Activated T-cell treated with anti-CD3 and anti-CD28 coated beads, Interleukin-2, amount 50 U/mL, for 72 hours (primary cell): ENCODE results near the gene FAM83B. TPM values are rescaled to one million over a fixed set of nuclear protein-coding genes. Genes with fewer than 3 reads are reported as not detected.
"Not testable (repeated sequence)": the region's sequence is repeated elsewhere in the genome, so short reads cannot be mapped to it uniquely, and the experiment has no call there.

Experiments
- ATAC-seq, 2 donors: fragments of 150-1000 bp; cut with Tn5 transposase; replicated peaks in 1 of 2; 2 replicates each; pipeline ENCODE4 v1.10.0; 2021; ENCODE audit warnings: moderate library complexity in 2 of 2, mild to moderate bottlenecking in 1 of 2
- DNase-seq, 2 donors: peaks; one replicate each; pipeline ENCODE4 v3.0.0; 2021 to 2022; ENCODE audit warnings: mixed read lengths in 1 of 2
- H3K27ac Mint-ChIP-seq: one replicate; pipeline ENCODE4 v1.8.0; 2022; ENCODE audit warnings: mild to moderate bottlenecking, moderate library complexity, mixed read lengths
- H3K27me3 Mint-ChIP-seq: one replicate; pipeline ENCODE4 v1.8.0; 2022; ENCODE audit warnings: low read depth, mixed read lengths
- H3K36me3 Mint-ChIP-seq, 2 donors: one replicate each; pipeline ENCODE4 v1.8.0; 2022; ENCODE audit warnings: mixed read lengths in 2 of 2, mild to moderate bottlenecking in 1 of 2; ENCODE audit not compliant: insufficient read depth in 2 of 2
- H3K4me1 Mint-ChIP-seq: one replicate; pipeline ENCODE4 v1.8.0; 2022; ENCODE audit warnings: low read depth, mixed read lengths
- H3K4me3 Mint-ChIP-seq, 2 donors: one replicate each; pipeline ENCODE4 v1.8.0; 2022; ENCODE audit warnings: mild to moderate bottlenecking in 2 of 2, mixed read lengths in 2 of 2, moderate library complexity in 2 of 2
- H3K9me3 Mint-ChIP-seq, 2 donors: one replicate each; pipeline ENCODE4 v1.8.0; 2022; ENCODE audit warnings: mixed read lengths in 2 of 2
- total RNA-seq, 2 donors: library from RNA; stranded (reverse); gene quantifications; one replicate each; pipeline ENCODE4 v1.2.3, GENCODE V29; 2022

The FAM83B gene, protein sequence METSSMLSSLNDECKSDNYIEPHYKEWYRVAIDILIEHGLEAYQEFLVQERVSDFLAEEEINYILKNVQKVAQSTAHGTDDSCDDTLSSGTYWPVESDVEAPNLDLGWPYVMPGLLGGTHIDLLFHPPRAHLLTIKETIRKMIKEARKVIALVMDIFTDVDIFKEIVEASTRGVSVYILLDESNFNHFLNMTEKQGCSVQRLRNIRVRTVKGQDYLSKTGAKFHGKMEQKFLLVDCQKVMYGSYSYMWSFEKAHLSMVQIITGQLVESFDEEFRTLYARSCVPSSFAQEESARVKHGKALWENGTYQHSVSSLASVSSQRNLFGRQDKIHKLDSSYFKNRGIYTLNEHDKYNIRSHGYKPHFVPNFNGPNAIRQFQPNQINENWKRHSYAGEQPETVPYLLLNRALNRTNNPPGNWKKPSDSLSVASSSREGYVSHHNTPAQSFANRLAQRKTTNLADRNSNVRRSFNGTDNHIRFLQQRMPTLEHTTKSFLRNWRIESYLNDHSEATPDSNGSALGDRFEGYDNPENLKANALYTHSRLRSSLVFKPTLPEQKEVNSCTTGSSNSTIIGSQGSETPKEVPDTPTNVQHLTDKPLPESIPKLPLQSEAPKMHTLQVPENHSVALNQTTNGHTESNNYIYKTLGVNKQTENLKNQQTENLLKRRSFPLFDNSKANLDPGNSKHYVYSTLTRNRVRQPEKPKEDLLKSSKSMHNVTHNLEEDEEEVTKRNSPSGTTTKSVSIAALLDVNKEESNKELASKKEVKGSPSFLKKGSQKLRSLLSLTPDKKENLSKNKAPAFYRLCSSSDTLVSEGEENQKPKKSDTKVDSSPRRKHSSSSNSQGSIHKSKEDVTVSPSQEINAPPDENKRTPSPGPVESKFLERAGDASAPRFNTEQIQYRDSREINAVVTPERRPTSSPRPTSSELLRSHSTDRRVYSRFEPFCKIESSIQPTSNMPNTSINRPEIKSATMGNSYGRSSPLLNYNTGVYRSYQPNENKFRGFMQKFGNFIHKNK
- not detected for total RNA-seq

DNA sequence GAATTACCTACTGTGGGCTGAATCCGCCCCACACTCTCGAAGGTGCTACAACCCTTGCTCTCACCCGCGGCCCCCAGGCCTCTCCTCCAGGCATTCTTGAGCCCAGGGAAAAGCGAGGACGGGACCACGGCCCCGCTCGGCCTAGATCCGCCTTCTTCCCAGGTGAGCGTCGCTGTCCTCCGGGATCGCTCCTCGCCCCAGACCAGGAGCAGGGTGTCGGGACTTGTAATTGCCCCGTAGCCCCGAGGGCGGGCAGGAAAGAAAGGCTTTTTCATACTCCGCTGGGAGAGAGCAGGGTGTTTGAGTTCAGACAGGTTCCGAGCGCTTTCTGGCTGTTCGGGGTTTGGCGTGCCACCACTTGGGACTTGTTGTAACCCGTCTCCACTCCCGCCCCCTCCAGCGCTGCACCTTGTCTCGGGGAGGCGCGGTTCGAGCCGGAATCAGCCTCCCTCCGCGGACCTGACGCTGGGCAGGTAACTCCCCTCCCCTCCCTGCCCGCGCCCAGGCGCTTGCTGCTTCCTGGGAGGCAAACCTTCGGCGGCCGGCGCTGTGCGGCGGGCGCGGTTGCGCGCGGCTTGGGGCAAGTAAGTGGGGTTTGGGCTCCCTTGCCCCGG lies at the start of gene FAM83B:
Gene FAM83B (plus strand): TSS at position 529 of the 614 bp plus-strand sequence. CDS start 23,476 bp downstream, outside the sequence.
- no peak for ATAC-seq

DNA sequence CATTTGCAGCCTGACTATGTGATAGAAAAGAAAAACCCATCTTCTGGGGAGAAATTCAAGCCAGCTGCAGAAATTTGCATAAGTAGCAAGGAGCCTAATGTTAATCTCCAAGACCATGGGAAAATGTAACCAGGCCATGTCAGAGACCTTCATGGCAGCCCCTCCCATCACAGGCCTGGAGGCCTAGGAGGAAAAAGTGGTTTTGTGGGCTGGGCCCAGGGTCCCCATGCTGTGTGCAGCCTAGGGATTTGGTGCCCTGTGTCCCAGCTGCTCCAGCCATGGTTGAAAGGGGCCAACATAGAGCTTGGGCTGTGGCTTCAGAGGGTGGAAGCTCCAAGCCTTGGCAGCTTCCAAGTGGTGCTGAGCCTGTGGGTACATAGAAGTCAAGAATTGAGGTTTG lies 49.7 kb upstream of the FAM83B start:
- H3K4me3 Mint-ChIP-seq, H3K27ac Mint-ChIP-seq, H3K9me3 Mint-ChIP-seq, H3K36me3 Mint-ChIP-seq, H3K4me1 Mint-ChIP-seq, ATAC-seq, DNase-seq, H3K27me3 Mint-ChIP-seq: not testable (repeated sequence)

More for the DNA sequence above, at the start of gene FAM83B:
- Mint-ChIP-seq H3K27me3 (peaks cover 19% of the 10 kb centered on the region), H3K27ac (no peak within 1 kb of the TSS), H3K9me3 (peaks cover 1 to 13% of the 10 kb centered on the region in 2 donors), H3K4me1 (no peaks in the 10 kb centered on the region), H3K36me3 (peaks cover 0 to 3% of the 10 kb centered on the region in 2 donors), H3K4me3 (no peak within 1 kb of the TSS)
- DNase-seq, result no peak

DNA sequence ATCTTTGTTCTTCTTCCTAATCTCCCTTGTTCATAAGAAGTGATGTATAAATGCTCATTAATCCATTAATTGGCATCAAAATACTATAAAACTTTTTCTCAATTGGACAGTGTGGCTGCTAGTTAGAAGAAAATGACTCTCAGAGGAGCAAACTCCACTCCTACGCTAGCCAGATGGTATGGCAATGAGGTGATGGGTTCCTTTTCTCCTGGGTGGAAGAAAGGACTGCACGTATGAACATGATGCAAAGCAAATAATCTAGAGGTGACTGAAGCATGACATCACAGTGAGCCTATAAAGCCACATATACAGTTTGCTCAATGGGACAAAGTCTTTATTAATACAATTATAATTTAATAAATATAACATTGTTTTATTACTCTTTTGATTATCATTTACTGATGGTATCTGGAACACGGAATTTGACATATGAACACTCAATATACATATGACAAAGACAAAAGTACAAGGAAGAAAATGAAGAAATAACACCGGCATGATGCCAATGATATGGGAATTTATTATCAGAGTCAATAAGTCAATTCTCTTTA lies 46.4 kb upstream of the FAM83B start:
- Mint-ChIP-seq H3K27ac (no peak overlapping the region), H3K4me3 (no peak overlapping the region), H3K9me3 (peaks cover 5 to 7% of the 10 kb centered on the region in 2 donors), H3K36me3 (peaks cover 0 to 2% of the 10 kb centered on the region in 2 donors), H3K4me1 (no peaks in the 10 kb centered on the region), H3K27me3 (no peaks in the 10 kb centered on the region)
- DNase-seq, result no peak
- ATAC-seq, result no peak

GRCh38 chr6:54801244-54801643 lies 45.3 kb upstream of the FAM83B start:
- Mint-ChIP-seq H3K27ac (no peak overlapping the region), H3K4me1 (no peaks in the 10 kb centered on the region), H3K9me3 (peaks cover 3 to 5% of the 10 kb centered on the region in 2 donors), H3K36me3 (peaks cover 0 to 1% of the 10 kb centered on the region in 2 donors), H3K4me3 (no peak overlapping the region), H3K27me3 (no peaks in the 10 kb centered on the region)
- no peak for ATAC-seq
- no peak for DNase-seq

GRCh38 chr6:54801669-54802068 lies 44.9 kb upstream of the FAM83B start:
- peaks cover 3 to 4% of the 10 kb centered on the region in 2 donors for H3K9me3 Mint-ChIP-seq
- no peak overlapping the region for H3K27ac Mint-ChIP-seq
- no peak overlapping the region for H3K4me3 Mint-ChIP-seq
- DNase-seq (no peak), ATAC-seq (no peak)
- H3K4me1 Mint-ChIP-seq, result no peaks in the 10 kb centered on the region
- H3K27me3 Mint-ChIP-seq, result no peaks in the 10 kb centered on the region
- no peaks in the 10 kb centered on the region for H3K36me3 Mint-ChIP-seq

GRCh38 chr6:54802775-54803634 lies 43.6 kb upstream of the FAM83B start:
- no peak for DNase-seq
- Mint-ChIP-seq H3K4me1 (no peaks in the 10 kb centered on the region), H3K4me3 (no peak overlapping the region), H3K36me3 (no peaks in the 10 kb centered on the region), H3K27me3 (no peaks in the 10 kb centered on the region), H3K9me3 (peaks cover 3 to 4% of the 10 kb centered on the region in 2 donors), H3K27ac (no peak overlapping the region)
- no peak for ATAC-seq

DNA sequence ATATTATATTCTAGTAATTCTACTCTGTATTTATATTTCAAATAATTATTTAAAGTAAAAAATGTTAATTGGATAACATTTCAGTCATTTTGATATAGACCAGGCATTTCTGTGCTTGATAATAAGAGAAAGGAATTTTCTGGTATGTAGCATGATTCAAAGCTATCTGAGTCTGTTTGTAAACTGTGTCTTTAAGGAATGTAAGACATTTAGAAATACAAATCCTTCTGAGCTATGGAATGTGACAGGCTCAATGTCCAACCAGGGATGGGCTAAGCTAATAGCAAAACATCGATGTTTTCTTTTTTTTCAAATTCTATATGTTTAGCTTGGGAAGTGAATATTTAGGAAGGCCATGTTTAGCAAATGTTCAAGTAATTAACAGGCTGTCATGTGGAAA lies 41.5 kb upstream of the FAM83B start:
- Mint-ChIP-seq H3K9me3 (peaks cover 3 to 4% of the 10 kb centered on the region in 2 donors), H3K27me3 (no peaks in the 10 kb centered on the region), H3K4me3 (no peak overlapping the region), H3K36me3 (no peaks in the 10 kb centered on the region), H3K4me1 (no peaks in the 10 kb centered on the region), H3K27ac (no peak overlapping the region)
- ATAC-seq, result no peak
- no peak for DNase-seq

DNA sequence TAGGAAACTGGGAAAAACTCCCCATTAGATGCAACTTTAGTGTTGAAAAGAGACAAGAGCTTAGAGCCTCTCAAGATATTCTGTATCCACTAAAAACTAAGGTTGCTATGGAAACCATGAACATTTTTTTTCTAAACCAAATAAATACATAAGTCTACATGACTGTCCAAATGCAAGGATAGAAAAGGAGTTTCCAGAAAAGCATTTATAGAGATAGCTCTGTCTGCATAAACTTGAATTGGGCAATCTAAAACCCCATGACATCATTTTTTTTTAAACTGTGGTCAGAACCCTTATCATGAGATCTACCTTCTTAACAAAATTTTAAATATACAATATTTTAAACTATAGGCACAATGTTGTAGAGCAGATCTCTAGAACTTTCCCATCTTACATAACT lies 36.4 kb upstream of the FAM83B start:
- DNase-seq, result no peak
- ATAC-seq, result no peak
- Mint-ChIP-seq H3K36me3 (no peaks in the 10 kb centered on the region), H3K9me3 (peaks cover 2 to 3% of the 10 kb centered on the region in 2 donors), H3K4me3 (no peak overlapping the region), H3K27me3 (no peaks in the 10 kb centered on the region), H3K4me1 (no peaks in the 10 kb centered on the region), H3K27ac (no peak overlapping the region)

GRCh38 chr6:54813892-54814291 lies 32.7 kb upstream of the FAM83B start:
- H3K9me3 Mint-ChIP-seq, result peaks cover 2 to 3% of the 10 kb centered on the region in 2 donors
- ATAC-seq (no peak), DNase-seq (no peak)
- no peak overlapping the region for H3K4me3 Mint-ChIP-seq
- H3K27ac Mint-ChIP-seq, result no peak overlapping the region
- no peaks in the 10 kb centered on the region for H3K4me1 Mint-ChIP-seq
- no peaks in the 10 kb centered on the region for H3K36me3 Mint-ChIP-seq
- no peaks in the 10 kb centered on the region for H3K27me3 Mint-ChIP-seq

DNA sequence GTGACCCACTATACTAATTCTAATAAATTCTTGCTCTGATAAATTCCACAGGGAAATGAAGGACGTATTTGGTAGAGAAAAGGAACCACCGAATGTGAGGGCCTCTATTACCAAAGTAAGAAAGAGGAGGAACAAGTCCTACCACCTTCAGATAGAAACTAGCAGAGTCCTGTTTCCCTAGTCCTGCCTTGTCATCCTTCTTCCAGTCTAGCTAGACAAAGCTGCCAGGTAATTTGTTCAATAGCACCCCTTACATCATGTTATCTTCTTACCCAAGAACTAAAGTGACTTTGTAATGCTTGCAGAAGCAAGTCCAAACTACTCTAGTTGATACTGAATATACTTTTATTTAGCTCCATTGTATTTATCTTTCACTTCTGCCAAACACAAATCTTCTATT lies 29.3 kb upstream of the FAM83B start:
- no peaks in the 10 kb centered on the region for H3K27me3 Mint-ChIP-seq
- no peak for DNase-seq
- no peak overlapping the region for H3K4me3 Mint-ChIP-seq
- no peaks in the 10 kb centered on the region for H3K4me1 Mint-ChIP-seq
- H3K36me3 Mint-ChIP-seq, result no peaks in the 10 kb centered on the region
- H3K27ac Mint-ChIP-seq, result no peak overlapping the region
- no peak for ATAC-seq
- H3K9me3 Mint-ChIP-seq, result peaks cover 2 to 9% of the 10 kb centered on the region in 2 donors

DNA sequence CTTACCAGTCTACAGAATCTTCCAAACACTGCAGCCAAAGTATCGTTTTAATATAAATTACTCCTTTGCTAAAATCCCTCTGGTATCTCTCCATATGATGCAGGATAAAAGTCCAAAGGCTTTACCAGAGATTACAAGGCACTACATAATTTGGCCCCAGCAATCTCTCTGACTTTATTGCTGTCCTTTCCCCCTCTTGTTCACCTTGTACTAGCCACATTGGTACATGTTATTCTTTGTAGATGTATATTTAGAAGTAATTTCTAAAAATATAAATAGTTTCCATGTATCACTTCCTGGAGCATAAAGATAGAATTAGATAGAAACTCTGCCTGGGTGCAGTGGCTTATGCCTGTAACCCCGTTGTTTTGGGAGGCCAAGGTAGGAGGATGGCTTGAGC lies 28.7 kb upstream of the FAM83B start:
- Mint-ChIP-seq H3K27me3 (no peaks in the 10 kb centered on the region), H3K4me3 (no peak overlapping the region), H3K9me3 (peaks cover 2 to 12% of the 10 kb centered on the region in 2 donors), H3K36me3 (no peaks in the 10 kb centered on the region), H3K27ac (no peak overlapping the region), H3K4me1 (no peaks in the 10 kb centered on the region)
- ATAC-seq, result no peak
- DNase-seq, result no peak

GRCh38 chr6:54824225-54824624 lies 22.3 kb upstream of the FAM83B start:
- H3K27me3 Mint-ChIP-seq, ATAC-seq, H3K36me3 Mint-ChIP-seq, H3K27ac Mint-ChIP-seq, DNase-seq, H3K4me3 Mint-ChIP-seq, H3K4me1 Mint-ChIP-seq: not testable (repeated sequence)
- peaks cover 12 to 13% of the 10 kb centered on the region in 2 donors for H3K9me3 Mint-ChIP-seq
